IPS DF 6.9 (cell line): ENCODE measurements around the gene ADAM33.

ENCODE experiments used
- DNase-seq: peaks from one replicate; pipeline ENCODE4 v3.0.0-alpha.2; 2013; ENCODE audit warnings: low read depth, low spot score
- H3K27ac ChIP-seq: one replicate; pipeline ENCODE4 v1.5.1; 2013; ENCODE audit warnings: low read length, control low read depth
- H3K27me3 ChIP-seq: 2 replicates; pipeline ENCODE4 v1.6.1; 2013; ENCODE audit warnings: mild to moderate bottlenecking, low read length; ENCODE audit not compliant: control insufficient read depth, insufficient read depth
- H3K36me3 ChIP-seq: 2 replicates; pipeline ENCODE4 v1.6.1; 2013; ENCODE audit warnings: low read length; ENCODE audit not compliant: control insufficient read depth, insufficient read depth
- H3K4me1 ChIP-seq: 2 replicates; pipeline ENCODE4 v1.6.1; 2013; ENCODE audit warnings: low read length; ENCODE audit not compliant: control insufficient read depth, insufficient read depth
- H3K4me3 ChIP-seq: 2 replicates; pipeline ENCODE4 v1.5.1; 2013; ENCODE audit warnings: mild to moderate bottlenecking, low read length
- H3K9me3 ChIP-seq: 2 replicates; pipeline ENCODE4 v1.6.1; 2013; ENCODE audit warnings: low read length, inconsistent platforms; ENCODE audit not compliant: control insufficient read depth, insufficient read depth
- WGBS: extraction: QIAGEN DNeasy Blood & Tissue Kit; methylation state at CpG from one replicate; pipeline ENCODE4 v1.1.7; 2013; ENCODE audit warnings: mixed read lengths, missing lambda C conversion rate; ENCODE audit not compliant: insufficient read length, insufficient coverage; 5-methylcytosine and 5-hydroxymethylcytosine counted together

Gene ADAM33

GRCh38 chr20:3627476-3627875 is 54.3 kb downstream of the ADAM33 start:
- Histone ChIP-seq H3K36me3 (no peaks in the 10 kb centered on the region), H3K9me3 (no peaks in the 10 kb centered on the region), H3K27me3 (no peaks in the 10 kb centered on the region), H3K27ac (no peak overlapping the region), H3K4me3 (no peak overlapping the region), H3K4me1 (peaks cover 2% of the 10 kb centered on the region; the same call in 1 of the 2 replicates)
- DNase-seq, result no peak
- no CpG with 5 or more reads among the region's 2 CpGs for WGBS

GRCh38 chr20:3622406-3622805 is 59.4 kb downstream of the ADAM33 start:
- no peaks in the 10 kb centered on the region for H3K4me1 ChIP-seq

GRCh38 chr20:3621111-3621510 is 60.7 kb downstream of the ADAM33 start:
- Histone ChIP-seq H3K9me3 (no peaks in the 10 kb centered on the region), H3K4me1 (peaks cover under 1% of the 10 kb centered on the region; the same call in 1 of the 2 replicates), H3K27ac (no peak overlapping the region), H3K27me3 (no peaks in the 10 kb centered on the region), H3K4me3 (no peak overlapping the region), H3K36me3 (no peaks in the 10 kb centered on the region)
- DNase-seq, result no peak
- no CpG with 5 or more reads among the region's 8 CpGs for WGBS

More at GRCh38 chr20:3622406-3622805, 59.4 kb downstream of the ADAM33 start:
- DNase-seq, result no peak
- H3K27ac ChIP-seq, result no peak overlapping the region
- no CpG with 5 or more reads among the region's 4 CpGs for WGBS
- no peaks in the 10 kb centered on the region for H3K36me3 ChIP-seq
- no peaks in the 10 kb centered on the region for H3K27me3 ChIP-seq
- no peak overlapping the region for H3K4me3 ChIP-seq
- no peaks in the 10 kb centered on the region for H3K9me3 ChIP-seq
